IMR-90 (cell line): ENCODE results near the gene PAEP. TPM values are rescaled to one million over a fixed set of nuclear protein-coding genes. Genes with fewer than 3 reads are reported as not detected.

Experiments used
- ATAC-seq: fragments of 200-7000 bp; cut with Tn5 transposase; 2 replicates; pipeline ENCODE4 v1.9.1; 2020; ENCODE audit warnings: low read depth, mild to moderate bottlenecking, moderate library complexity
- BruUV-seq: library from RNA; stranded (reverse); fragments of 400-500 nt; replicated peaks from 2 replicates; lab custom pipeline; 2021; lab: Mats Ljungman, UMichigan
- CTCF ChIA-PET: fragments of 300-600 bp; formaldehyde crosslinking; extraction: SDS; loops from one replicate; lab custom pipeline; 2021; ENCODE audit warnings: antibody characterized with exemption; lab: Yijun Ruan, JAX
- POLR2A ChIA-PET: fragments of 300-600 bp; sonication (Branson Sonifier 250); formaldehyde crosslinking; loops from one replicate; lab custom pipeline; 2022; ENCODE audit warnings: antibody characterized with exemption; ENCODE audit not compliant: unreplicated experiment; lab: Charles Lee
- DNase-seq: peaks from one replicate; pipeline ENCODE4 v3.0.0; 2013
- H2AFZ ChIP-seq: replicated peaks from 2 replicates; pipeline ENCODE3; 2013; ENCODE audit warnings: low read length, mild to moderate bottlenecking; ENCODE audit not compliant: poor library complexity
- H2AK5ac ChIP-seq: 2 replicates; pipeline ENCODE4 v1.6.1; 2013; ENCODE audit warnings: low read depth, low read length, inconsistent platforms
- H2AK9ac ChIP-seq: replicated peaks from 2 replicates; pipeline ENCODE3; 2013; ENCODE audit warnings: mild to moderate bottlenecking, low read depth, low read length, moderate library complexity; ENCODE audit not compliant: poor library complexity
- H2BK120ac ChIP-seq: 2 replicates; pipeline ENCODE4 v1.6.1; 2013; ENCODE audit warnings: low read depth, low read length, inconsistent platforms
- H2BK15ac ChIP-seq: 3 replicates; pipeline ENCODE4 v1.6.1; 2013; ENCODE audit warnings: low read depth, low read length, inconsistent platforms
- H2BK20ac ChIP-seq: 2 replicates; pipeline ENCODE4 v1.6.1; 2013; ENCODE audit warnings: low read depth, mild to moderate bottlenecking, inconsistent platforms, low read length, moderate library complexity
- H2BK5ac ChIP-seq: 2 replicates; pipeline ENCODE4 v1.6.1; 2013; ENCODE audit warnings: mild to moderate bottlenecking, low read depth, low read length, inconsistent platforms; ENCODE audit not compliant: poor library complexity, severe bottlenecking
- H3K14ac ChIP-seq: replicated peaks from 2 replicates; pipeline ENCODE4 v1.6.1; 2013; ENCODE audit warnings: low read depth, low read length, inconsistent platforms
- H3K18ac ChIP-seq: 2 replicates; pipeline ENCODE4 v1.6.1; 2013; ENCODE audit warnings: low read depth, low read length, control low read depth
- H3K23ac ChIP-seq: 2 replicates; pipeline ENCODE4 v1.6.1; 2013; ENCODE audit warnings: low read depth, low read length, inconsistent platforms
- H3K27ac ChIP-seq: 2 replicates; pipeline ENCODE4 v1.5.1; 2013; ENCODE audit warnings: mild to moderate bottlenecking, control low read depth, low read length; ENCODE audit not compliant: insufficient read depth
- H3K27me3 ChIP-seq: 2 replicates; pipeline ENCODE4 v1.6.1; 2013; ENCODE audit warnings: low read length; ENCODE audit not compliant: control insufficient read depth, insufficient read depth
- H3K36me3 ChIP-seq: 2 replicates; pipeline ENCODE4 v1.6.1; 2013; ENCODE audit warnings: low read length, mixed read lengths; ENCODE audit not compliant: control insufficient read depth, insufficient read depth
- H3K4ac ChIP-seq: 2 replicates; pipeline ENCODE4 v1.6.1; 2013; ENCODE audit warnings: low read depth, low read length, inconsistent platforms
- H3K4me1 ChIP-seq: 2 replicates; pipeline ENCODE4 v1.6.1; 2013; ENCODE audit warnings: low read length, mixed read lengths; ENCODE audit not compliant: control insufficient read depth, insufficient read depth
- H3K4me2 ChIP-seq: 2 replicates; pipeline ENCODE4 v1.6.1; 2013; ENCODE audit warnings: low read depth, mild to moderate bottlenecking, control low read depth, low read length, moderate library complexity
- H3K4me3 ChIP-seq: 2 replicates; pipeline ENCODE4 v1.5.1; 2013; ENCODE audit warnings: low read depth, mild to moderate bottlenecking, control low read depth, low read length, moderate library complexity; ENCODE audit not compliant: insufficient read depth
- H3K56ac ChIP-seq: 2 replicates; pipeline ENCODE4 v1.6.1; 2013; ENCODE audit warnings: low read length, inconsistent platforms; ENCODE audit not compliant: insufficient read depth; ENCODE audit errors: extremely low read depth
- H3K79me1 ChIP-seq, 2 experiments: 2 replicates each; pipeline ENCODE4 v1.6.1; 2013; ENCODE audit warnings: low read length in 2 of 2, inconsistent platforms in 1 of 2, low read depth in 1 of 2
- H3K9ac ChIP-seq: 2 replicates; pipeline ENCODE4 v1.6.1; 2013; ENCODE audit warnings: low read depth, low read length, control low read depth
- H3K9me1 ChIP-seq: 2 replicates; pipeline ENCODE4 v1.6.1; 2013; ENCODE audit warnings: low read length, inconsistent platforms; ENCODE audit not compliant: insufficient read depth
- H3K9me3 ChIP-seq: 2 replicates; pipeline ENCODE4 v1.6.1; 2013; ENCODE audit warnings: low read length; ENCODE audit not compliant: control insufficient read depth, insufficient read depth
- H4K20me1 ChIP-seq: 2 replicates; pipeline ENCODE4 v1.6.1; 2013; ENCODE audit warnings: low read length, inconsistent platforms; ENCODE audit not compliant: insufficient read depth
- H4K5ac ChIP-seq: 2 replicates; pipeline ENCODE4 v1.6.1; 2013; ENCODE audit warnings: mild to moderate bottlenecking, low read depth, low read length, control low read depth
- H4K8ac ChIP-seq, 2 experiments: 2 replicates each; pipeline ENCODE4 v1.6.1; 2013; ENCODE audit warnings: low read depth in 2 of 2, low read length in 2 of 2, control low read depth in 1 of 2, inconsistent platforms in 1 of 2
- H4K91ac ChIP-seq: 2 replicates; pipeline ENCODE4 v1.6.1; 2013; ENCODE audit warnings: low read depth, low read length, inconsistent platforms; ENCODE audit not compliant: insufficient read depth
- BHLHE40 ChIP-seq: fragments of 150-350 bp; IDR thresholded peaks from 2 replicates; pipeline ENCODE4 v1.6.1; 2016; ENCODE audit warnings: mild to moderate bottlenecking, low read depth, low read length
- CEBPB ChIP-seq: IDR thresholded peaks from 2 replicates; pipeline ENCODE4 v1.6.1; 2012; ENCODE audit warnings: low read depth, low read length, improper control_type of control experiment
- CHD1 ChIP-seq: IDR thresholded peaks from 2 replicates; pipeline ENCODE4 v1.6.1; 2012; ENCODE audit warnings: low read depth, low read length, improper control_type of control experiment
- FOS ChIP-seq: fragments of 150-350 bp; IDR thresholded peaks from 2 replicates; pipeline ENCODE4 v1.6.1; 2016; ENCODE audit warnings: low read depth, low read length
- MAFK ChIP-seq: IDR thresholded peaks from 2 replicates; pipeline ENCODE4 v1.6.1; 2012; ENCODE audit warnings: low read depth, low read length, improper control_type of control experiment
- MAZ ChIP-seq: IDR thresholded peaks from 2 replicates; pipeline ENCODE4 v1.6.1; 2012; ENCODE audit warnings: low read depth, mild to moderate bottlenecking, low read length, improper control_type of control experiment, moderate library complexity, borderline replicate concordance
- MXI1 ChIP-seq: IDR thresholded peaks from 2 replicates; pipeline ENCODE4 v1.6.1; 2012; ENCODE audit warnings: low read depth, mild to moderate bottlenecking, low read length, moderate library complexity, borderline replicate concordance
- NFE2L2 ChIP-seq: fragments of 150-350 bp; IDR thresholded peaks from 2 replicates; pipeline ENCODE4 v1.6.1; 2016; ENCODE audit warnings: low read depth, mild to moderate bottlenecking, low read length
- POLR2A ChIP-seq: IDR thresholded peaks from 2 replicates; pipeline ENCODE4 v1.6.1; 2012; ENCODE audit warnings: mild to moderate bottlenecking, low read depth, low read length
- RAD21 ChIP-seq: IDR thresholded peaks from 2 replicates; pipeline ENCODE4 v1.6.1; 2012; ENCODE audit warnings: low read length, improper control_type of control experiment
- RCOR1 ChIP-seq: IDR thresholded peaks from 2 replicates; pipeline ENCODE4 v1.6.1; 2012; ENCODE audit warnings: mild to moderate bottlenecking, low read length, improper control_type of control experiment; ENCODE audit not compliant: insufficient replicate concordance
- RFX5 ChIP-seq: IDR thresholded peaks from 2 replicates; pipeline ENCODE4 v1.8.0; 2012; ENCODE audit warnings: low read depth, mild to moderate bottlenecking, low read length, moderate library complexity
- SMC3 ChIP-seq: fragments of 150-350 bp; IDR thresholded peaks from 2 replicates; pipeline ENCODE4 v1.6.1; 2016; ENCODE audit warnings: low read depth, mild to moderate bottlenecking, antibody characterized with exemption, low read length, moderate library complexity
- WGBS, 2 experiments: methylation state at CpG; one replicate each; pipeline versions ENCODE4 v1.1.5 to v1.1.7; 2013; ENCODE audit warnings: missing lambda C conversion rate in 2 of 2; ENCODE audit not compliant: insufficient read length in 1 of 2; ENCODE audit errors: extremely low coverage in 2 of 2; 5-methylcytosine and 5-hydroxymethylcytosine counted together
- dilution Hi-C: fragments of 300-500 bp; cut with HindIII; formaldehyde crosslinking; loops from one replicate; pipeline ENCODE4 v1.14.3; 2018; ENCODE audit warnings: low sequenced_read_pairs; ENCODE audit not compliant: unreplicated experiment
- in situ Hi-C: fragments of 300-500 bp; cut with MboI; formaldehyde crosslinking; loops from 3 replicates; pipeline ENCODE4 v1.14.3; 2019; ENCODE audit warnings: low sequenced_read_pairs, inconsistent platforms, mixed read lengths
- intact Hi-C: fragments of 100-400 bp; cut with micrococcal nuclease; formaldehyde crosslinking; loops from 2 replicates; pipeline ENCODE4 v1.10.0; 2022
- polyA plus RNA-seq, 3 experiments: library from polyadenylated mRNA; depleted of rRNA; stranded (reverse); fragments of >200 nt; gene quantifications; 2 replicates each; pipeline ENCODE4 v1.2.3, GENCODE V29; 2012; ENCODE audit warnings: low replicate concordance in 1 of 3
- total RNA-seq: library from RNA; depleted of rRNA; stranded (reverse); fragments of >200 nt; gene quantifications from 2 replicates; pipeline ENCODE4 v1.2.3, GENCODE V29; 2012
- TF ChIP-seq, protein P1 (sequence below): conservative IDR thresholded peaks from 2 replicates; pipeline ENCODE4 v1.5.1; 2012; ENCODE audit warnings: mild to moderate bottlenecking, low read depth, low read length, improper control_type of control experiment
- TF ChIP-seq, protein P2 (sequence below): fragments of 150-350 bp; IDR thresholded peaks from 2 replicates; pipeline ENCODE4 v1.6.1; 2016; ENCODE audit warnings: low read depth, mild to moderate bottlenecking, low read length, moderate library complexity, borderline replicate concordance
- TF ChIP-seq, protein P3 (sequence below): fragments of 150-350 bp; IDR thresholded peaks from 2 replicates; pipeline ENCODE4 v1.6.1; 2017; ENCODE audit warnings: mild to moderate bottlenecking, antibody characterized with exemption, low read length, low read depth

The PAEP gene
- total and polyA plus RNA-seq, 2 of the 4 experiments (the other 2 are of a cell fraction) = not detected

DNA sequence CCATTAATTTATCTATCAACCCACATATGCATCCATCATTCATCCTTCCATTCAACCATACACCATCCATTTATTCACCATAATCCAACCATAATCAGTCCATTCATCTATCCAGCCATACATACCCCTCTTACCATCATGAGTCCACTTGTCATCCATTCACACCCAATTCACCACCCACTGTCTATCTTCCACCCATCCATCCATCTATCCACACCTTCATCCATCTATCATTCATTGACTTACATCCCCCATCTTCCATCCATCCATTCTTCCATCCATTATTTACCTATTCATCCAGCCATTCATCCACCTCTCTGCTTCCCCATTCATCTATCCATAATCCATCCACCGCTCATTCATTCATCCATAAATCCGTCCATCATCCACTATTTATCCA is 17.8 kb downstream of the PAEP start:
- BruUV-seq = no TSS peak
- ChIA-PET CTCF (no interaction called here), POLR2A (no interaction called here)

More for the DNA sequence above, 17.8 kb downstream of the PAEP start:
- ATAC-seq = no peak
- H3K56ac ChIP-seq = no peak overlapping the region
- H3K27me3 ChIP-seq = no peaks in the 10 kb centered on the region
- H3K18ac ChIP-seq = no peak overlapping the region
- H2AK5ac ChIP-seq = no peak overlapping the region
- WGBS, 2 experiments = 54 to 100% methylated on average over 2 of the region's 2 CpGs
- H4K5ac ChIP-seq = no peak overlapping the region
- H2BK120ac ChIP-seq = no peak overlapping the region
- in situ Hi-C loops = no loop called here
- no peak overlapping the region for H3K4me3 ChIP-seq
- TF ChIP-seq, protein P1, sequence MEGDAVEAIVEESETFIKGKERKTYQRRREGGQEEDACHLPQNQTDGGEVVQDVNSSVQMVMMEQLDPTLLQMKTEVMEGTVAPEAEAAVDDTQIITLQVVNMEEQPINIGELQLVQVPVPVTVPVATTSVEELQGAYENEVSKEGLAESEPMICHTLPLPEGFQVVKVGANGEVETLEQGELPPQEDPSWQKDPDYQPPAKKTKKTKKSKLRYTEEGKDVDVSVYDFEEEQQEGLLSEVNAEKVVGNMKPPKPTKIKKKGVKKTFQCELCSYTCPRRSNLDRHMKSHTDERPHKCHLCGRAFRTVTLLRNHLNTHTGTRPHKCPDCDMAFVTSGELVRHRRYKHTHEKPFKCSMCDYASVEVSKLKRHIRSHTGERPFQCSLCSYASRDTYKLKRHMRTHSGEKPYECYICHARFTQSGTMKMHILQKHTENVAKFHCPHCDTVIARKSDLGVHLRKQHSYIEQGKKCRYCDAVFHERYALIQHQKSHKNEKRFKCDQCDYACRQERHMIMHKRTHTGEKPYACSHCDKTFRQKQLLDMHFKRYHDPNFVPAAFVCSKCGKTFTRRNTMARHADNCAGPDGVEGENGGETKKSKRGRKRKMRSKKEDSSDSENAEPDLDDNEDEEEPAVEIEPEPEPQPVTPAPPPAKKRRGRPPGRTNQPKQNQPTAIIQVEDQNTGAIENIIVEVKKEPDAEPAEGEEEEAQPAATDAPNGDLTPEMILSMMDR = no peak
- TF ChIP-seq, protein P2, sequence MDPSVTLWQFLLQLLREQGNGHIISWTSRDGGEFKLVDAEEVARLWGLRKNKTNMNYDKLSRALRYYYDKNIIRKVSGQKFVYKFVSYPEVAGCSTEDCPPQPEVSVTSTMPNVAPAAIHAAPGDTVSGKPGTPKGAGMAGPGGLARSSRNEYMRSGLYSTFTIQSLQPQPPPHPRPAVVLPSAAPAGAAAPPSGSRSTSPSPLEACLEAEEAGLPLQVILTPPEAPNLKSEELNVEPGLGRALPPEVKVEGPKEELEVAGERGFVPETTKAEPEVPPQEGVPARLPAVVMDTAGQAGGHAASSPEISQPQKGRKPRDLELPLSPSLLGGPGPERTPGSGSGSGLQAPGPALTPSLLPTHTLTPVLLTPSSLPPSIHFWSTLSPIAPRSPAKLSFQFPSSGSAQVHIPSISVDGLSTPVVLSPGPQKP = no peak
- no peak for TF ChIP-seq NFE2L2
- TF ChIP-seq POLR2A = no peak
- no peak for TF ChIP-seq BHLHE40
- TF ChIP-seq CEBPB = no peak
- no peak for TF ChIP-seq RCOR1
- TF ChIP-seq MAFK = no peak
- no peak for TF ChIP-seq MXI1
- TF ChIP-seq SMC3 = no peak
- TF ChIP-seq, protein P3, sequence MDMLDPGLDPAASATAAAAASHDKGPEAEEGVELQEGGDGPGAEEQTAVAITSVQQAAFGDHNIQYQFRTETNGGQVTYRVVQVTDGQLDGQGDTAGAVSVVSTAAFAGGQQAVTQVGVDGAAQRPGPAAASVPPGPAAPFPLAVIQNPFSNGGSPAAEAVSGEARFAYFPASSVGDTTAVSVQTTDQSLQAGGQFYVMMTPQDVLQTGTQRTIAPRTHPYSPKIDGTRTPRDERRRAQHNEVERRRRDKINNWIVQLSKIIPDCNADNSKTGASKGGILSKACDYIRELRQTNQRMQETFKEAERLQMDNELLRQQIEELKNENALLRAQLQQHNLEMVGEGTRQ = no peak
- TF ChIP-seq FOS = no peak
- no peak for TF ChIP-seq MAZ
- no peak for TF ChIP-seq CHD1
- no peak for TF ChIP-seq RFX5
- TF ChIP-seq RAD21 = no peak
- peaks cover 3% of the 10 kb centered on the region; the same call in 1 of the 2 replicates for H3K9me3 ChIP-seq
- no peak overlapping the region for H2AFZ ChIP-seq
- no peak overlapping the region for H3K27ac ChIP-seq
- H3K9ac ChIP-seq = no peak overlapping the region
- no peak overlapping the region for H2BK20ac ChIP-seq
- H3K4me2 ChIP-seq = no peak overlapping the region
- dilution Hi-C loops = no loop called here
- H3K23ac ChIP-seq = no peak overlapping the region
- H3K14ac ChIP-seq = no peak overlapping the region
- intact Hi-C loops = no loop called here
- H3K79me1 ChIP-seq = no peaks in the 10 kb centered on the region
- no peaks in the 10 kb centered on the region for H3K4me1 ChIP-seq
- H4K8ac ChIP-seq = no peak overlapping the region
- H4K20me1 ChIP-seq = no peaks in the 10 kb centered on the region
- no peaks in the 10 kb centered on the region for H3K36me3 ChIP-seq
- no peak overlapping the region for H2BK15ac ChIP-seq
- H2BK5ac ChIP-seq = peak overlapping the region; percentile 65
- no peak overlapping the region for H3K4ac ChIP-seq
- H4K91ac ChIP-seq = no peak overlapping the region
- DNase-seq = no peak
- H2AK9ac ChIP-seq = no peak overlapping the region
- H3K9me1 ChIP-seq = no peaks in the 10 kb centered on the region
